OCI-LY1 (cell line): ENCODE measurements around the gene CNNM1.

ENCODE experiments used
- H2AFZ ChIP-seq: fragments of 200-600 bp; sonication (generic), shearing (Covaris generic); 2 replicates; pipeline ENCODE4 v1.6.0; 2014; ENCODE audit warnings: antibody characterized with exemption, mild to moderate bottlenecking, low read length
- H3F3A ChIP-seq: fragments of 200-600 bp; sonication (generic), shearing (Covaris generic); 2 replicates; pipeline ENCODE4 v1.6.0; 2014; ENCODE audit warnings: mild to moderate bottlenecking, antibody characterized with exemption, low read length, moderate library complexity; ENCODE audit not compliant: insufficient read depth
- H3K27ac ChIP-seq: fragments of 200-600 bp; sonication (generic); 2 replicates; pipeline ENCODE4 v1.5.1; 2014; ENCODE audit warnings: low read length, mixed run types, mild to moderate bottlenecking, low read depth; ENCODE audit not compliant: poor library complexity, severe bottlenecking
- H3K27me3 ChIP-seq: fragments of 200-600 bp; sonication (generic); 2 replicates; pipeline ENCODE4 v1.6.0; 2014; ENCODE audit warnings: antibody characterized with exemption, mild to moderate bottlenecking, low read length, moderate library complexity; ENCODE audit not compliant: insufficient read depth
- H3K36me3 ChIP-seq: fragments of 200-600 bp; sonication (generic); 2 replicates; pipeline ENCODE4 v1.6.1; 2014; ENCODE audit warnings: mild to moderate bottlenecking, antibody characterized with exemption, low read length, moderate library complexity, mixed read lengths; ENCODE audit not compliant: insufficient read depth
- H3K4me1 ChIP-seq: fragments of 200-600 bp; sonication (generic); 2 replicates; pipeline ENCODE4 v1.5.1; 2014; ENCODE audit warnings: mild to moderate bottlenecking, low read length, moderate library complexity; ENCODE audit not compliant: insufficient read depth, severe bottlenecking
- H3K4me2 ChIP-seq: fragments of 200-600 bp; sonication (generic), shearing (Covaris generic); 2 replicates; pipeline ENCODE4 v1.6.1; 2014; ENCODE audit warnings: low read length
- H3K4me3 ChIP-seq: fragments of 200-600 bp; sonication (generic); 2 replicates; pipeline ENCODE4 v1.5.1; 2014; ENCODE audit warnings: low read length, low read depth, mild to moderate bottlenecking, mixed read lengths; ENCODE audit not compliant: poor library complexity, severe bottlenecking
- H3K79me2 ChIP-seq: fragments of 200-600 bp; shearing (Covaris generic); 2 replicates; pipeline ENCODE4 v1.6.1; 2016; ENCODE audit warnings: mixed run types, low read length, mixed read lengths; ENCODE audit not compliant: insufficient read depth
- H3K9ac ChIP-seq: fragments of 200-600 bp; sonication (generic), shearing (Covaris generic); 2 replicates; pipeline ENCODE4 v1.6.1; 2014; ENCODE audit warnings: mild to moderate bottlenecking, low read length, mixed read lengths
- H3K9me2 ChIP-seq: fragments of 200-600 bp; sonication (generic), shearing (Covaris generic); 2 replicates; pipeline ENCODE4 v1.6.1; 2014; ENCODE audit warnings: low read depth, mild to moderate bottlenecking, low read length, mixed read lengths
- H3K9me3 ChIP-seq: fragments of 200-600 bp; shearing (Covaris generic); 2 replicates; pipeline ENCODE4 v1.6.1; 2014; ENCODE audit warnings: low read length, mixed read lengths
- H4K20me1 ChIP-seq: fragments of 200-600 bp; sonication (generic), shearing (Covaris generic); 2 replicates; pipeline ENCODE4 v1.6.0; 2016; ENCODE audit warnings: mild to moderate bottlenecking, low read length; ENCODE audit not compliant: insufficient read depth
- EZH2 ChIP-seq: fragments of 200-600 bp; sonication (generic), shearing (Covaris generic); IDR thresholded peaks from 2 replicates; pipeline ENCODE4 v1.8.0; 2017; ENCODE audit warnings: borderline replicate concordance, mixed run types, mild to moderate bottlenecking, antibody characterized with exemption, low read length, moderate library complexity, mixed read lengths
- TF ChIP-seq, protein P1 (sequence below): fragments of 200-600 bp; sonication (generic), shearing (Covaris generic); IDR thresholded peaks from 2 replicates; pipeline ENCODE4 v1.5.1; 2017; ENCODE audit warnings: mild to moderate bottlenecking, antibody characterized with exemption, low read length, moderate library complexity, mixed read lengths

Gene CNNM1

DNA sequence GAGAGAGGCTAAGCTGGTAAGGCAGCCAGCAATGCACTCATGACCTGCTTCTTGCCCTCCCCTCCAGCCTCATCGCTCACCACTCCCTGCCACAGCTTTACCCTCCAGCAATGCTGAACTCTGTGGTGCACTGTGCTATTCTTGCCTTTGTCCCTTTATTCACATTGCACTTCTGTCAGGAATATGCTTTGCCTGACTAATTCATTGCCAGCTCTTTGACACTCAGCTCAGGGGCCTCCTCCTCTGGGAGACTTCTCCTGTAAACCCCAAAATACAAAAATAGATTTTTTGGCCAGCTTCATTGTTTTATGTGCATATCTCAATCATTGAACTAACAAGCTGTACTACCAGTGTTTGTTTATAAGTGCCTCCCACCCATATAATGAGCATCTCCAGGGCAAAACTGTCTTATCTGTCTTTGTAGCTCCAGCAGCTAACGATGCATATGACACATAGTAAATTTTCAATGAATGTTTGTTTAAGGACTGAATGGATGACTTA lies 8.2 kb downstream of the CNNM1 start:
- no peaks in the 10 kb centered on the region for H3K36me3 ChIP-seq
- no peaks in the 10 kb centered on the region for H3K27me3 ChIP-seq
- no peaks in the 10 kb centered on the region for H3K79me2 ChIP-seq
- no peaks in the 10 kb centered on the region for H3K9me3 ChIP-seq
- H4K20me1 ChIP-seq, result no peaks in the 10 kb centered on the region
- TF ChIP-seq EZH2, result no peak
- TF ChIP-seq, protein P1, sequence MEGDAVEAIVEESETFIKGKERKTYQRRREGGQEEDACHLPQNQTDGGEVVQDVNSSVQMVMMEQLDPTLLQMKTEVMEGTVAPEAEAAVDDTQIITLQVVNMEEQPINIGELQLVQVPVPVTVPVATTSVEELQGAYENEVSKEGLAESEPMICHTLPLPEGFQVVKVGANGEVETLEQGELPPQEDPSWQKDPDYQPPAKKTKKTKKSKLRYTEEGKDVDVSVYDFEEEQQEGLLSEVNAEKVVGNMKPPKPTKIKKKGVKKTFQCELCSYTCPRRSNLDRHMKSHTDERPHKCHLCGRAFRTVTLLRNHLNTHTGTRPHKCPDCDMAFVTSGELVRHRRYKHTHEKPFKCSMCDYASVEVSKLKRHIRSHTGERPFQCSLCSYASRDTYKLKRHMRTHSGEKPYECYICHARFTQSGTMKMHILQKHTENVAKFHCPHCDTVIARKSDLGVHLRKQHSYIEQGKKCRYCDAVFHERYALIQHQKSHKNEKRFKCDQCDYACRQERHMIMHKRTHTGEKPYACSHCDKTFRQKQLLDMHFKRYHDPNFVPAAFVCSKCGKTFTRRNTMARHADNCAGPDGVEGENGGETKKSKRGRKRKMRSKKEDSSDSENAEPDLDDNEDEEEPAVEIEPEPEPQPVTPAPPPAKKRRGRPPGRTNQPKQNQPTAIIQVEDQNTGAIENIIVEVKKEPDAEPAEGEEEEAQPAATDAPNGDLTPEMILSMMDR, result no peak
- H3F3A ChIP-seq, result no peaks in the 10 kb centered on the region
- no peaks in the 10 kb centered on the region for H3K4me1 ChIP-seq
- no peaks in the 10 kb centered on the region for H3K9me2 ChIP-seq
- no peak overlapping the region for H3K27ac ChIP-seq
- H3K4me2 ChIP-seq, result no peak overlapping the region
- H2AFZ ChIP-seq, result no peak overlapping the region
- no peak overlapping the region for H3K9ac ChIP-seq
- H3K4me3 ChIP-seq, result no peak overlapping the region

DNA sequence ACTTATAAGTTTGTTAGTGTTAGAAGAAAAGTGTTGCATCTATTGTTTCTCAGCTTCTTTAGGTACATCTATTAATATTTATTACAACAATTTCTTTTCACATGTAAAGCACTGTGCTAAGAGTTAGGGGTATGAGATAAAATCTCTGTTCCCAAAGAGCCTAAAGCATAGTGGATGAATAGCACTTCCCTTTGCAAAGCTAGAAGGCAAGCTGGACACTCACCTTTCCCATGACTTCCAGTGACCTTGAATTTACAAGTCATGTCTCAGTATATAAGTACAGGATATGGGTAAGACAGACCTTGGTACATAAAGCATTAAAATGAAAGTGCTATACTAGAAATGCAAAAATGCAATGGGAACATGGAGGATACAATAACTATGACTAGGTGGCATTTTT lies 8.7 kb downstream of the CNNM1 start:
- H3K27me3 ChIP-seq, result no peaks in the 10 kb centered on the region
- no peak overlapping the region for H2AFZ ChIP-seq

DNA sequence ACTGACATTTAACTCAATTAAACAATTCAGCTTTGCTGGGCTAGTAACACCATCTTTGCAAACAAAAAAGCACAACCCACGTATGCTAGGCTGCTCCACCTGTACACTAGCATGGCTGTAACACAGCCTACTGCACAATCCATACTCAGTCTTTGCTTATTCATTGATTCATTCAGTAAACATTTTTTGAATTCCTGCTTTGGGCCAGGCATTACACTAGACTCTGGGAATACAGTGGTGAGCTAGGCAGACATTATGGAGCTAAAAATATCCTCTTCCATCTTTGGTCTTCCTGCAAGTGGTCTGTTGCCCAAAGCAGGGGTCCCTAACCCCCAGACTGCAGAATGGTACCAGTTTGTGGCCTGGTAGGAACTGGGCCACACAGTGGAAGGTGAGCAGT lies 9.9 kb downstream of the CNNM1 start:
- Histone ChIP-seq H3K36me3 (no peaks in the 10 kb centered on the region), H3K4me1 (no peaks in the 10 kb centered on the region), H3K4me3 (no peak overlapping the region), H3K9me3 (no peaks in the 10 kb centered on the region), H3K9me2 (no peaks in the 10 kb centered on the region), H3K9ac (no peak overlapping the region), H3F3A (no peaks in the 10 kb centered on the region), H3K4me2 (no peak overlapping the region), H3K27ac (no peak overlapping the region), H2AFZ (no peak overlapping the region), H3K27me3 (no peaks in the 10 kb centered on the region), H3K79me2 (no peaks in the 10 kb centered on the region), H4K20me1 (no peaks in the 10 kb centered on the region)
- no peak for TF ChIP-seq EZH2
- TF ChIP-seq, protein P1, result no peak

More for the DNA sequence above, 8.7 kb downstream of the CNNM1 start:
- no peak overlapping the region for H3K4me3 ChIP-seq
- H3K4me2 ChIP-seq, result no peak overlapping the region
- no peaks in the 10 kb centered on the region for H3K79me2 ChIP-seq
- H3K36me3 ChIP-seq, result no peaks in the 10 kb centered on the region
- no peaks in the 10 kb centered on the region for H3K9me2 ChIP-seq
- H3F3A ChIP-seq, result no peaks in the 10 kb centered on the region
- H3K9ac ChIP-seq, result no peak overlapping the region
- no peaks in the 10 kb centered on the region for H3K9me3 ChIP-seq
- TF ChIP-seq, protein P1, result no peak
- no peak for TF ChIP-seq EZH2
- no peak overlapping the region for H3K27ac ChIP-seq
- no peaks in the 10 kb centered on the region for H3K4me1 ChIP-seq
- H4K20me1 ChIP-seq, result no peaks in the 10 kb centered on the region
